Measurements from ENCODE around the gene LPP. TPM values are rescaled to one million over a fixed set of nuclear protein-coding genes. Genes with fewer than 3 reads are reported as not detected.

The LPP gene
- total RNA-seq, 1 experiment from 2014 or later = 32.6 TPM

DNA sequence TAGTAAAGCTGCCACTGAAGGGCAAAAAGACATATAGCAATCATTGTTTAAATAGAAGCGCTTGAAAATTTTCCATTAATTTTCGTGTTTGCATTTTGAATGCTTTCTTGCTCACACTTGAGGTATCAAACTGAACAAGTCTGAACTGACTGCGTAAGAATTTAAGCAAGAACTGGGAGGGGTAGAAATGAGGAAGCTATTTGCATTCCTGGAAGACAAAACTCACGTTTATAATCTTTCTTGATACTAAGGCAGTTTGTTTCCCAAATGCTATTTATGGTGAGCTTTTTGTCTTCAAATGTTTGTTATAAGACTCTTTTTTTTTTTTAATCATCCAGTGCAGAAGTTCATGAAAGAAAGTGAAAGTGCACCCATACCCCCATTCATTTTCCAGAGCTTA is 518.0 kb downstream of the LPP start:
- DNase-seq (ENCODE audit: low read depth) = peak; percentile 21

DNA sequence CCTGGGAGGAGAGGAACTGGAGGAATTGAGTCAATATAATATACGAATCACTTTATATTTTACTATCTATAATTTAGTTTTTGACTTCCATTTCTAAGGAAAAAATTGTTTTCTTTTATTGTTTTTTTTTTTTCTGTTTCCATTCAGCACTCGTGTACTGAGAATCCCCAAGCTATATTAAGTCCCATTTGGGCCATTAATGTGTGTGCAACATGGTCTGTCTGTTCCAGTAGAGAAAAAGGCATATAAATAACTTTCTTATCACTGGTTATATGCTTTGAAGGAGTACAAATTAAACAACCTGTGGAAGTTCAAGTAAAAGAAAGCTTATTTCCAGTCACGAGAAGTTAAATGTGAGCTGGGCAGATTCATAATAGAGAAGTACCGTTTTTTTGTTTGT is 518.9 kb downstream of the LPP start:
- DNase-seq (ENCODE audit: low read depth) = no peak

DNA sequence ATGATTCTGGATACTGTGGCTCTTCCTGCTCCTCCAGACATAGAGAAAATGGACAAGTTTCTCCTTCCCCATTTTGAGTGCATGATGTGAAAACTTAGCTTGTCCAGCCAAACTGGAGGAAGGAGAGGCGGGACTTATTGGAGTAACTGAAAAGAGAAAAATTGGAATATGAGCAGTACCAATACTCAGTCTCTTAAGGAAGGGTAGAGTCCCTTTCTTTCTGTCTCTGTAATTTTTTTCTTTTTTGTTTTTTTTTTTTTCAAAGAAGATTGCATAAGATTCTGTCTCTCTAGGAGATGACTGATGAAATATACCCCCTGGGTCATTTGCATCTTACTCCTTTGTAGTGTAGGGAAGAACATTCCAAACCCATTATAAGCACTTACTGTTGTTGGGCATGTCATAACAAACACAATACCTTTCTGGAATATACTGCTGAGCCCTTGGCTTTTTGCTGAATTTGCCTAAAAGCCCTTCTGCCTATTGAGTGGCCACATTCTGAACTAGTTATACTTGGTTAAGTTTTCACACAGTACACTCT is 519.8 kb downstream of the LPP start:
- peak; percentile 95 for DNase-seq (ENCODE audit: low read depth)

DNA sequence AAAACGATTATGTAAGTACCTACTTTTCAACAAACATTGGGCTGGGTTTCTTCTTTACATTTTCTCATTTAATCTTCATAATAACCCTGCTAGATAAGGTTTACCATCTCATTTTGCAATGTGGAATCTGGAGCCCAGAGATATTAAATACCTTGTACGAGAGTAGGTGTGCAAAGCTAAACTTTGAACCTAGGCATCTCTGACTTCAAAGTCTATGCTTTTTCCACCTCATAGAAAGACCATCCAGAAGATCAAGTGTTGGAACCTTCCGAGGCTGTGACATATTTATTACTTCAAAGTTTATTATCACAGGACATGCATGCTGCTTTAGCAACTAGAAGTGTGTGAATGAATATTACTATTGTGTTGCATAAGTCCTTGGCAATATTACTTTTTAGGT is 520.6 kb downstream of the LPP start:
- DNase-seq (ENCODE audit: low read depth) = no peak

DNA sequence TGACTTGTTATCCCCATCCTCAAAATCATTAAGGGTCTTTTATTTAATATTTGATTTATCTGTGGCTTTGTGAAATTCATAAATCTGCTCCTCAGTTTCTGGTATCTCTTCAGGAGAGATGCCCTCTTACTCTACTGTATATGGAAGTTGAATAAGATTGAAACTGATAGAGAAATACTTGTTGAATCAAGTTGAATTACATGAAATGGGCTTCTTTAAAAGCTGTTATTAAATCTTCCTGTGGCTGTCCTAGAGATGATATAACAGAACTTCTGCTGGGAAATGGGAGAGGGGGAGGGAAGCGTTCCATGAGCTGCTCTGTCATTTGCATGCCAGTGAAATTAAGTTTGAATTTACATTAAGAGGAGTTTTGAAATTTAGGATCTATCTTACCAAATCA is 523.4 kb downstream of the LPP start:
- no peak for DNase-seq (ENCODE audit: low read depth)

DNA sequence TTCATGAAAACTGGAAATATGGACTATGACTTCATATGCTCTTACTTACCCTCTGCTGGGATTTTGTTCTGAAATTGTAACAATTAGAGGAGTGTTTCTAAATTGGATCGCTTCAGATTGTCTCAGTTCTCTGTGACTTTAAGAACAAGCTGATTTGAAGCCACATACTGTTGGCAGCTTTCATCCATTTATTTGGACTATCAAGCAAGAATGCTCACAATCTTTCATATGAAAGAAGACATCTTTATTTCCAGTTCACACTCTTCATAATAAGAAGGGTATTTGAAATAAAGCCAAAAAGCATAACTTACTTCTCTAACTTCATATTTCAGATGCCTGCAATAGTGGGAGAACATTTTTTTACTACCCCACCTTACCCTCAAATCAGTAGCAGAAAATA is 526.2 kb downstream of the LPP start:
- peak; percentile 11 for DNase-seq (ENCODE audit: low read depth)

DNA sequence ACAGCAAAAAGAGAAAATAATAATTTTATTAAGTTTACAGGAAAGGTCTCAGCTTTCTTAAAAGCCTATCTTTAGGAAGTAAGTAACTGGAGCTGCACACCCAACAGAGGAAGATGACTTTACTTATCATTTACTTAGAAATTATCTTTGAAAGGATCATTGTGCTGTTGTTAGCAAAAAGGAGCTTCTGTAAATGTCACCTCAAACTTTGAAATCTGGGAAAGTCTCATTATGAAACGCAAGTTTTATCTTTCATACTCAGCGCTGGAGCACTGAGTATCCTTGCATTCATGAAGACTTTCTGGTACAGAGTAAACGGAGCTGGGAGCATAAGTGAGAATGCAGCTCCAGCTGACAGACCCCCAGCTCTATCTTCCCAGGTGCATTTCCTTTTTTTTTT is 526.6 kb downstream of the LPP start:
- DNase-seq (ENCODE audit: low read depth) = no peak

DNA sequence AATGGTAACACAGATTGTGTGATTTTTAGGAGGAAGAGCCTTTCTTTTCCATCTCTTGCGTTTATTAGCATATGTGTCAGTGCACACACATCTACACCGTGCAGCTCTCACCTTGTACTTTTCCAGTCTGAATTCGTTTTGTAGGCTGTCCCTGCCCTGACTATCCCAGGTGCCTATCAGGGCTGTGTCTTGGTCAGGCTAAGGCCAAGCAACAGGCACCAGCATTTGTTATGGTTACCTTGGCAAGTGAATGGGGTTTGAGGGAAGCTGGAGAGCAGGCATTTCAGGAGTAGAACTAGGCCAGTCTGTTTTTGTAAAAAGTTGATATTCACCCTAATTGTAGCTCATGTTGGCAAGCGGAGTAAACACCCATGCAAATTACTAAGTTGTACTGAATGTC is 528.4 kb downstream of the LPP start:
- peak; percentile 41 for DNase-seq (ENCODE audit: low read depth)

DNA sequence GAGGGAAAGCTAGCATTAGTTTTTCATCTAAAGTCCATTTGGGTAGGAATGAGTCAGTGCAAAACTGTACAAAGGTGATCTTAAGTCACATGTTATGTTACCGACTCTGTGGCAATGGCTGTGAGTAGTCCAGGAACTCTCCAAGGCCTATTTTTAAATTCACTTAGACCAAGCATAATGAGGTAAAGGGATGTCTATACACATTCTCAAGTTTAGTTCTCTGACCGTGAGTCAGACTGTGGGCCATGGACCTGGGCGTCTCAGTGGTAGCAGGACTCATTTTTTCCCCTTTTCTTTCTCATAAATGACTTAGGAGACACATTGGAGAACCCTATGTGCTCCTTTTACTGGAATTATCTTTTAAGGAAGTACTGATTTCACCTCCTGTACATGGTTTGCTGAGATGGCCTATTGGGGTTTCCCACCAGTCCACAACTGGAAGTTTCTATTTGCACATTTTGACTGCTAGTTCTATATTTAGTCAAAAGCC is 529.1 kb downstream of the LPP start:
- DNase-seq (ENCODE audit: low read depth) = peak; percentile 99

DNA sequence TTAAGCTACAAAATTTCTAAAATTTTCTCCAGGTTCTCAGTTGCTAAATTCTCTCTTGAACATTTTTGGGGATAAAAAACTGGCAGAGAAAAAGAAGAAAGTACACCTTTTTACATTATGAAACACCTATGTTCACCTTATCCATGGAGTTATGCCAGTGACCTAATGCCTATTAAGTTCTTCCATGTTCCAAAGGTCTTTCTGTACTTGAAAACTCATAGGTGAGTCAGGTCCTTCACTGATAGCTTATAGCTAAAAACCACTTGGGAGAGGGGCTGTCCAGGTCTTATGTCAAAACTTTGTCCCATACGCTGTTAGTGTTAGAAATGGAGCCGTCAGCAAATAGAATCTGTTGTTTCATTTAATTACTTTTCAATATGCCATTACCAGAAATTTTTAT is 530.3 kb downstream of the LPP start:
- no peak for DNase-seq (ENCODE audit: low read depth)

DNA sequence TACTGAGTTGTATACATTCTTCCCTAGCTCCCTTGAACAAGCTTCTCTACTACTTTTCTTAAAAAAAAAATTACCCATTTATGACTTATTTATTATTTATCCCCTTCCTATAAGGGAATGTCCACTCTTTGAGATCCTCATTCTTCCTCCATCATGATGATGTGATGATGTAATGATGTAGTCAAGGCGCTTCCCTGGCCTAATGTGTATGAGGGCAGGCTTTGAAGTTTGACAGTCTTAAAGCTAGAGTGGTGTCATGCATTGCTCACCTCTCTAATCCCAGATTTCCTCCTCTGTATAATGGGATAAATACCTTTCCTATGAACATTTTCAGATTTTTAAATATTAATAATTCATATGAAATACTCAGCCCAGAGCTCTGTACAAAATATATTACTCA is 531.8 kb downstream of the LPP start:
- DNase-seq (ENCODE audit: low read depth) = no peak

DNA sequence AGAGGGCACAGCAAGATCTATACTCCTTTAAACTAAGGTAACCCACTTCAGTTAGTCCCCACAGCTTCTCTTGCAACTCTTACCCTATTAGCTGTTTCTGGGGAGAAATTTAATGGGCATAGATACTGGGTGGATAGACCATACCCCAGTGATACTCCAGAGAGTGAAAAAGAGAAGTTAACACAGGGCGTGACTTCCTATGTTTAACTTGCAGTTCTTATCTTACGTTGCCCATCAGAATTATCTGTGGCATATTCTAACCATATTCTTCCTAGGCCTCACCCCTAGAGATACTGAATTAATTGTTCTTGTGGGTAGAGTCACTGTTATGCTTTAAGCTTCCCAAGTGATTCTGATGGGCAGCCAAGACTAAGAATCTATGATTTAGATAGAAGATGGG is 532.4 kb downstream of the LPP start:
- DNase-seq (ENCODE audit: low read depth) = no peak

DNA sequence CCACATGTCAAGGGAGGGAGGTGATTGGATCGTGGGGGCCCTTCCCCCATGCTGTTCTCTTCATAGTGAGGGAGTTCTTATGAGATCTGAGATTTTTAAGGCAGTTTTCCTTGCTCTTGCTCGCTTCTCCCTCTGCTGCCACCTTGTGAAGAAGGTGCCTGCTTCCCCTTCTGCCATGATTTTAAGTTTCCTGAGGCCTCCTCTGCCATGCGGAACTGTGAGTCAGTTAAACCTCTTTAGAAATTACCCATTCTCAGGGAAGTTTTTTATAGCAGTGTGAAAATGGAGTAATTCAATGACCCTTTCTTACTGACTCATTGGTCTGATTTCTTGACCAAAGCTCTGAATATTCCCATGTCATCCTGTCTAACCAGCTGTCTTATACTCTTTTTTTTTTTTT is 533.4 kb downstream of the LPP start:
- DNase-seq (ENCODE audit: low read depth) = peak; percentile 95

DNA sequence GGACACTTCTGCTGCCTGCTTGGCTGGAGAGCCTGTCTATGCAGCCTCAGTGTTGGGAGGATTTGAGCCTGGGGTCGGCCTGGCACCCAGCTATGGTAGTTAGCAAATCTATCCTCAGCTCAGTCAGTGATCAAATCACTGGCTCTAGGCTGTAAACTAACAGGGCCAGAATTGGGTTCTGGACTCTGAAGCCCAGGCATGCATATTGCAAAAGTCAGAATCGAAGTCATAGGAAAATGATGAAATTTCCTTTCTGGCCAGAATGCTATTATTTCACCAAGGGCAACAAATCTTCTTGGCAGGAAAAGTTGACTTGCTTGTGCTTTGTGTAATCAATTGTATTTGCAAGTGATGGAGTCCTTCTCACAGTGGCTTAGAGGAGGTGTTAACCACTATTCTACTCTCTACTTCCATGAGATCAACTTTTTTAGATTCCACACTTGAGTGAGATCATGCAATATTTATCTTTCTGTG is 535.2 kb downstream of the LPP start:
- DNase-seq (ENCODE audit: low read depth) = no peak

DNA sequence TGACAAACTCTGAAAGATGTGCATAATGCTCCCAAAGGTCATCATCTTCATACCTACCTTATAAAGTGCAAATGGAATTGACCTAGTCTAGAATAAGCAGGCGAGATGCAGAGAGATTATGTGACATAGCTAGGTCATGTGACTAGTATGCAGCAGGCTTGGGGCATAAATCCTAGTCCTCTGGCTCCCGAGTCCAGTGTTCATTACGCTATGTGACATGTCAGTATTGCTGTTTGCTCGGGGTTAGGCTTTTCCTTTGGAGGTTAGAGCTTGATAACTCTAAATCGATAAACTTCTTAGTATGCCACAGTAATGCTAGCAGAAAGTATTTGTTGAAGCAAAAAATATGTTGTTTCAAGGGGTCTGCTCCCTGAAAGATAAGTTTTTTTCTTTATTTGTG is 536.1 kb downstream of the LPP start:
- no peak for DNase-seq (ENCODE audit: low read depth)

DNA sequence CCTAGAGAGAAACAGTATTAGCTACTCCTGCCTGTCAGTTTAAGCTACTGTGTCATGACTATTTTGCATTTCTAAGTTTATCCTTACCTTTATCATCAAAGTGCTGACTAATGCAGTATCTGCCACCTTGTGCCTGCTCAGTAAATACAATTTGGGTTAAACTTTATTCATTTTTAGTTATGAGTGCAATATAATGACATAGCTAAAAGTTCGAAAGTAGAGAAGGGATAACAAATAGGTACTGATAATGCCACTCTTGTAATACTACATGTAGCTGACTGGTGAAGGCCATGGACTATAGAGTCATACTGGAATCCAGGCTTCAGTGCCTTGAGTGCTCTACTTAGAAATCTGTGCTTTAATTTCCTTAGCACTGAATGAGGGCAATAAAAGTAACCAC is 537.0 kb downstream of the LPP start:
- DNase-seq (ENCODE audit: low read depth) = no peak

DNA sequence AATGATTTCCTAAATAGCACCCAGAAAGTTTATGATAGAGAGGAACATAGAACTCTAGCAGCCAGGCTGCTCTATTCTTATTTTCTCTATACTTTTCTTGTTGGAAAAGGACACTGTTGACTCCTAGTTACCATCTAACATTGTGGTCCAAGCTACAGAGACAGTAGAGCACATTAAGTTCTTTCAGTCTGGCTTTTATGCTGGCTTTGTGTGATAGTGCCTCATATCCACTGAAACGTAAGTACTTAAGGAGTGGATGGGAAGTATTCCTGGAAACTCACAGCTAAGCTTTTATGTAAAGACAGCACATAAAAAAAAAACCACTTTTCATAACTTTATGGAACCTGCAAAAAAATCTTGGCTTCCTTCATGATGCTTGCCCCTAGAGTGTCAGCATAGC is 537.7 kb downstream of the LPP start:
- DNase-seq (ENCODE audit: low read depth) = no peak

DNA sequence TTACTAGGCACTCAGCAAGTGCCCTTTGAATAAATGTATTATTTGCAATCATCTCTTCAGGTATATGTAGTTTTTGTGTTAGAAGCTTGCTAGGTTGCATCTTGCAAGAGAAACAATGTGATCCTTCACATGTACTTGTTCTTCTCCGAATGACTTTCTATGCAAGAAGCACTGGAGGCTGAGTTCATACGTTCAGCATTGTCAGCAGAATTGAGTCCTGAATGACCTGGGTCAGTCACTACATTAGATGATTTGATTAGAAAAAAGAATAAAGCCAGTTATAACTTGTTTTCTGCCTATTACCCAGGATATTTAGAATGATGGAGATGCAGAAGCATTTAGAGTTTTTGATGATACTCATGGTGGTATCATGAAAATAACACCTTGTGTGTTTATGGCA is 538.7 kb downstream of the LPP start:
- DNase-seq (ENCODE audit: low read depth) = no peak

DNA sequence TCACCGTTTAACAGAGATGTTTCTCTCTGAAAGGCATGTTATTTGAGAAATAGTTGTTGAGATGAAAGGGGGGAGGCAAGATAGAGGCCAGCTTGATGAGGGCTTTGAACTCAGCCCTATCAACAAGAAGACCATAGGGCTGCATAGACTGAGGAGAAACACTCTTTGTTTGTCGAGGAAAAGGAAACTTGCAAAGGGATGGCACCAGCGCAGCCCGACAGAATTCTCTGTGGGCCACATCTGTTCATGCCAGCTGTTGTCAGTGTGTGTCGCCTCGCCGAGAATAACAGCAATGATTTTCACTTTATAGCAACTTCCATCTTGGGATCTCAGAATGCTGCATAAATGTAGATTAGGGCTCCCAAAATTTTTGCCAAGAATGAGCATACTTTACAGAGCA is 539.5 kb downstream of the LPP start:
- DNase-seq (ENCODE audit: low read depth) = no peak

DNA sequence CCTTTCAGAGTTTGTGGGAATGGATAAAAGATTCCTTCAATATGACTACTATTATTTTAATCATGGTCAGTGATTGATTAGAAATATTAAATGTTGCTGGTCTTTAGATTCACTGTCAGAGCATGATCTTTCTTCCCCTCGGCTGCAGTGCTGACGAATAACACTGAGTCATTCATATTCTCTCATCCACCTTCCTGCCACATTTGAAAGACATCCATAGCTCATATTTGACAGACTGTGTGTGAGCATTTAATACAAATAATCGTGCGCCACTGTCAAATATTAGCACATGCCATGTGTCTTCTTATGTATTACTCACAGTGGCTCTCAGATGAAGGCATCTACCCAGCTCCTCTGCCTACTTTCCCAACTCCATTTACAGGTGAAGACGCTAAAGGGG is 541.3 kb downstream of the LPP start:
- no peak for DNase-seq (ENCODE audit: low read depth)

DNA sequence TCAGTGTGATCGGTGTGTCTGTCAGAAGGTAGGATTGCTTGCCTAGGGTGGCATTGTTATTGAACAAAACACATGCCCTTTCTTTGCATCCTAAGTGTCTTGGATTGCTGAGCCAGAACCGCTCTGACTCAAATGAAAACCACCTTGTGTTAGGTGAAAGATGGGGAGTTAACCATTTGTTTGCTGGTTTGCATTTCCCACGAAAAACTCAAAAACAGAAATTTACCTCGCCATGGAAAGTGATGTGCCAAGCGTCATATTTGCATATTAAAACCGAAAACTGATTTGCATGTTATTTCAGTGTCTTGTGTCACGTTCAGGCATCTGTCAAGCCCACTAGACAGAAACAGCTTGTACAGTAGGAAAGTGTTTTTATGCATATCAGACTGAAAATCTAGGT is 543.2 kb downstream of the LPP start:
- no peak for DNase-seq (ENCODE audit: low read depth)

DNA sequence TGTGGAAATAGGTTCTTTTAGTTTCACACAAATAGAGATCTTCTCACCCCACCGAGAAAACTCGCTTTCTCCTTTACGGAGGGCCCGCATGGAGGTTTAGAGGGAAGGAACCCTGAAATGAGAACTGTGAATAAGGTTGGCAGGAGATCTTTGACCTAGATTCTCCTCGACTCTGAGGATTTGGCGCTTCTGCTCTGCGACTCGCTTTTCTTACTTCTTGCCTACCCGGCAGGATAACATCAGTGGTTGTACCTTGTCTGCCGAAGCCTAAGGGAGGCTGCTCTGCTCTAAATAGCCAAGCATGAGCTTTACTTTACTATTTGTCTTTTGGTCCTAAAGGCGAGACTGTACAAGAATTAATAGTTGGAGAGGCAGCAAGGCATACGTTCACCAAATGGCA is 544.5 kb downstream of the LPP start:
- no peak for DNase-seq (ENCODE audit: low read depth)

DNA sequence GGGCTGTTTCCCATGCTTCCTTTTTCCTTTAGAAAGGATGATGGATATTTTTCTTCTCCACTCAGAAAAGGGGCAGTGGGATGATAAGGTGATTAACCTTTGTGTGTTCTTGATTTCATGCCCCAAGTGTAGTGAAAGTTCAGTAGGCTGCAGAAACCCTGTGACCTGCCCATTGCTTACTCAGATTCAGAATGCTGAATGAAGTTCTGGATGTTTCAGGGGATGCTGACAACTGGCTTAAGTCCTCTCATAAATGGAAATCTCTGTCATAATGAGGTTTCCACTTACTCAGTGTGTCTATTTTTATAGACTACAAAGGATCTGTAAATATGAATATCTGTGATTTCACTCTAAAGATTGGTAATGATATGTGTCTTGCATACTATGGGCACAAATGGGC is 546.5 kb downstream of the LPP start:
- no peak for DNase-seq (ENCODE audit: low read depth)

DNA sequence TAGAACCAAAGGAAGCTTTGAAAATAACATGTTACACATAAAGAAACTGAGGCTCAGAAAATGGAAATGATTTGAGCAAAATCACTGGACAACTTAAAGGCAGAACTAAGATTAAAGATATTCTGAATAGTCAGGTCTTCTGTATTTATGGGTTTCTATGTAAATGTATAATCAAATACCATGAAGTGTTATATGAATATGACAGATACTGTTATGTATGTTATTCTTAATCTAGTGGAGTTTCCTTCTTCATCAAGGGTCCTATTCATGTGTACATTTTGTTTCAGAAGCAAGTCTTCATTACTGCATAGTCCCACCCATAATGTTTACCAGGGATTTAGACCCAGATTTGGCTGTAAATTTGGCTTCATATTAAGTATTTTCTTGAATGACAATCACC is 547.0 kb downstream of the LPP start:
- DNase-seq (ENCODE audit: low read depth) = no peak

Measured in M059J (cell line).